H1 (cell line): ENCODE measurements around the gene TGFB2. TPM values are rescaled to one million over a fixed set of nuclear protein-coding genes. Genes with fewer than 3 reads are reported as not detected.

ENCODE experiments used
- EZH2 ChIP-seq: fragments of 200-600 bp; sonication (generic); IDR thresholded peaks from 2 replicates; pipeline ENCODE4 v1.7.1; 2012; ENCODE audit warnings: low read depth, mild to moderate bottlenecking, moderate library complexity, low read length, inconsistent platforms; ENCODE audit not compliant: severe bottlenecking
- PHF8 ChIP-seq: fragments of 200-600 bp; sonication (generic); conservative IDR thresholded peaks from 2 replicates; pipeline ENCODE4 v1.7.1; 2012; ENCODE audit warnings: low read depth, mild to moderate bottlenecking, inconsistent platforms, low read length, moderate library complexity
- POU5F1 ChIP-seq: IDR thresholded peaks from 2 replicates; pipeline ENCODE4 v1.6.1; 2011; ENCODE audit warnings: low read depth, mild to moderate bottlenecking, low read length, moderate library complexity
- polyA plus RNA-seq, 7 experiments: library from polyadenylated mRNA; depleted of rRNA in 3 of 7; stranded (reverse) in 5 of 7; unstranded in 2 of 7; fragments of >200 nt in 5 of 7; fragments of 200-250 nt in 2 of 7; gene quantifications; 1 replicate in 5 of 7; 2 replicates in 1 of 7; 4 replicates in 1 of 7; pipeline versions ENCODE4 v1.2.1 to v1.2.3, GENCODE V29; 2011 to 2013; ENCODE audit warnings: missing spikeins in 2 of 7, mixed read lengths in 2 of 7
- total RNA-seq: library from RNA; stranded (reverse); fragmentation: NEBNext Ultra II Directional; extraction: Animal tissue kit (Norgen Biotek cat#: 25700); gene quantifications from 2 replicates; pipeline ENCODE4 v1.2.1, GENCODE V29; 2021

The TGFB2 gene
- total and polyA plus RNA-seq, 2 of the 8 experiments (the other 6 are each of a cell fraction or from before 2014, with no cell fraction given), result 0.26 to 0.84 TPM

DNA sequence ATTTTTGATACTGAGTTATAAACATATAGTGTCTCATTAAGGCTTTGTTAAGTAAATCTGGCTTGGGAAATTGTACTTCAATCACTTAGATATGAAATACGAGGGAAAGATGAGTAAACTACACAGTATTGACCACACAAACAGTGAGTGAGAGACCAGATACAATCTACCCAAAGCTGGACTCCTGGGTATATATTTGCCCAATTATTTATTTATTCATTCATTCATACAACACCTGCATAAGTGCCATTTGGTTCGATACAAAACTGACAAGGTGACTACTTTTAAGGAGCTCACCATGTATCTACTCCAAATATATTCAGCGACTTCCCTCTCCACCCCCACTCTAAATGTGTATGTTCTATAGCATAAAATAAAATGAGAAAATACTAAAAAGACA, 143.4 kb downstream of the TGFB2 start (continued):
- TF ChIP-seq EZH2 (no peak), PHF8 (no peak), POU5F1 (no peak)
- TF ChIP-seq, all 59 proteins: peak for 0
